ENCODE measurements around the gene SLIT3. TPM values are rescaled to one million over a fixed set of nuclear protein-coding genes. Genes with fewer than 3 reads are reported as not detected.

The SLIT3 gene
- total and polyA plus RNA-seq, 2 experiments from 2014 or later = 58.4 to 96.7 TPM

GRCh38 chr5:169169783-169170182 lies 131.2 kb downstream of the SLIT3 start:
- DNase-seq (ENCODE audit: low spot score) = no peak

GRCh38 chr5:169168280-169168679 lies 132.7 kb downstream of the SLIT3 start:
- DNase-seq (ENCODE audit: low spot score) = no peak
- H3K79me2 ChIP-seq = peaks cover 4% of the 10 kb centered on the region
- H3K36me3 ChIP-seq (replicated peaks; ENCODE audit: insufficient read depth, low read depth) = no peaks in the 10 kb centered on the region
- WGBS (ENCODE audit: low lambda C conversion rate, missing lambda C conversion rate) = 80% methylated on average over 3 of the region's 3 CpGs
- no peak overlapping the region for H3K4me2 ChIP-seq
- H3K27me3 ChIP-seq = no peaks in the 10 kb centered on the region
- no peak overlapping the region for H2AFZ ChIP-seq
- H3K4me1 ChIP-seq (ENCODE audit: insufficient read depth) = peaks cover 7% of the 10 kb centered on the region
- no peak overlapping the region for H3K27ac ChIP-seq
- H3K9me2 ChIP-seq (replicated peaks; ENCODE audit: insufficient read depth) = no peaks in the 10 kb centered on the region
- no peaks in the 10 kb centered on the region for H3K9me3 ChIP-seq (ENCODE audit: low read depth)
- no peak overlapping the region for H3K4me3 ChIP-seq
- no peak for TF ChIP-seq EZH2phosphoT487 (IDR thresholded peaks at IDR 0.05; ENCODE audit: low read depth, severe bottlenecking, unreplicated experiment)
- TF ChIP-seq EZH2 (IDR thresholded peaks at IDR 0.05; ENCODE audit: borderline replicate concordance) = no peak
- no peak for TF ChIP-seq CTCF (IDR thresholded peaks at IDR 0.05; ENCODE audit: poor library complexity)
- peaks cover 3% of the 10 kb centered on the region for H4K20me1 ChIP-seq (ENCODE audit: insufficient read depth, poor library complexity, severe bottlenecking)

More at GRCh38 chr5:169169783-169170182, 131.2 kb downstream of the SLIT3 start:
- Histone ChIP-seq H3K27me3 (no peaks in the 10 kb centered on the region), H3K4me3 (no peak overlapping the region), H3K36me3 (replicated peaks; ENCODE audit: insufficient read depth, low read depth) (no peaks in the 10 kb centered on the region), H3K9me2 (replicated peaks; ENCODE audit: insufficient read depth) (no peaks in the 10 kb centered on the region), H3K9me3 (ENCODE audit: low read depth) (no peaks in the 10 kb centered on the region), H3K4me2 (no peak overlapping the region), H3K79me2 (peaks cover 9% of the 10 kb centered on the region), H2AFZ (no peak overlapping the region), H4K20me1 (ENCODE audit: insufficient read depth, poor library complexity, severe bottlenecking) (peaks cover 5% of the 10 kb centered on the region), H3K27ac (no peak overlapping the region), H3K4me1 (ENCODE audit: insufficient read depth) (no peaks in the 10 kb centered on the region)
- TF ChIP-seq EZH2 (IDR thresholded peaks at IDR 0.05; ENCODE audit: borderline replicate concordance) (no peak), CTCF (IDR thresholded peaks at IDR 0.05; ENCODE audit: poor library complexity) (no peak), EZH2phosphoT487 (IDR thresholded peaks at IDR 0.05; ENCODE audit: low read depth, severe bottlenecking, unreplicated experiment) (no peak)
- 76% methylated on average over 4 of the region's 4 CpGs for WGBS (ENCODE audit: low lambda C conversion rate, missing lambda C conversion rate)

- TF ChIP-seq EZH2 (IDR thresholded peaks at IDR 0.05; ENCODE audit: borderline replicate concordance) = no peak
- no peak for TF ChIP-seq CTCF (IDR thresholded peaks at IDR 0.05; ENCODE audit: poor library complexity)
- TF ChIP-seq EZH2phosphoT487 (IDR thresholded peaks at IDR 0.05; ENCODE audit: low read depth, severe bottlenecking, unreplicated experiment) = no peak
Measured at GRCh38 chr5:169166078-169166477, 134.9 kb downstream of the SLIT3 start.

GRCh38 chr5:169165052-169165451 lies 135.9 kb downstream of the SLIT3 start:
- H3K27me3 ChIP-seq = no peaks in the 10 kb centered on the region
- no peak overlapping the region for H3K4me3 ChIP-seq
- DNase-seq (ENCODE audit: low spot score) = no peak
- H3K4me2 ChIP-seq = no peak overlapping the region
- H2AFZ ChIP-seq = no peak overlapping the region
- no peaks in the 10 kb centered on the region for H3K9me2 ChIP-seq (replicated peaks; ENCODE audit: insufficient read depth)
- H3K36me3 ChIP-seq (replicated peaks; ENCODE audit: insufficient read depth, low read depth) = no peaks in the 10 kb centered on the region
- WGBS (ENCODE audit: low lambda C conversion rate, missing lambda C conversion rate) = 96% methylated on average over 1 of the region's 1 CpG
- H4K20me1 ChIP-seq (ENCODE audit: insufficient read depth, poor library complexity, severe bottlenecking) = no peaks in the 10 kb centered on the region
- H3K4me1 ChIP-seq (ENCODE audit: insufficient read depth) = peaks cover 21% of the 10 kb centered on the region
- TF ChIP-seq EZH2phosphoT487 (IDR thresholded peaks at IDR 0.05; ENCODE audit: low read depth, severe bottlenecking, unreplicated experiment) = no peak
- no peak for TF ChIP-seq CTCF (IDR thresholded peaks at IDR 0.05; ENCODE audit: poor library complexity)
- no peak for TF ChIP-seq EZH2 (IDR thresholded peaks at IDR 0.05; ENCODE audit: borderline replicate concordance)
- peak overlapping the region; percentile 13 for H3K27ac ChIP-seq
- H3K79me2 ChIP-seq = peaks cover 7% of the 10 kb centered on the region
- H3K9me3 ChIP-seq (ENCODE audit: low read depth) = no peaks in the 10 kb centered on the region

More at GRCh38 chr5:169166078-169166477, 134.9 kb downstream of the SLIT3 start:
- Histone ChIP-seq H3K4me2 (no peak overlapping the region), H3K27me3 (no peaks in the 10 kb centered on the region), H3K27ac (no peak overlapping the region), H2AFZ (no peak overlapping the region), H3K4me3 (no peak overlapping the region), H4K20me1 (ENCODE audit: insufficient read depth, poor library complexity, severe bottlenecking) (no peaks in the 10 kb centered on the region), H3K9me2 (replicated peaks; ENCODE audit: insufficient read depth) (no peaks in the 10 kb centered on the region), H3K79me2 (peaks cover 8% of the 10 kb centered on the region), H3K9me3 (ENCODE audit: low read depth) (no peaks in the 10 kb centered on the region), H3K36me3 (replicated peaks; ENCODE audit: insufficient read depth, low read depth) (no peaks in the 10 kb centered on the region), H3K4me1 (ENCODE audit: insufficient read depth) (peaks cover 14% of the 10 kb centered on the region)
- 87% methylated on average over 8 of the region's 8 CpGs for WGBS (ENCODE audit: low lambda C conversion rate, missing lambda C conversion rate)
- DNase-seq (ENCODE audit: low spot score) = no peak
